ENCODE measurements around the gene MYBL2.

DNA sequence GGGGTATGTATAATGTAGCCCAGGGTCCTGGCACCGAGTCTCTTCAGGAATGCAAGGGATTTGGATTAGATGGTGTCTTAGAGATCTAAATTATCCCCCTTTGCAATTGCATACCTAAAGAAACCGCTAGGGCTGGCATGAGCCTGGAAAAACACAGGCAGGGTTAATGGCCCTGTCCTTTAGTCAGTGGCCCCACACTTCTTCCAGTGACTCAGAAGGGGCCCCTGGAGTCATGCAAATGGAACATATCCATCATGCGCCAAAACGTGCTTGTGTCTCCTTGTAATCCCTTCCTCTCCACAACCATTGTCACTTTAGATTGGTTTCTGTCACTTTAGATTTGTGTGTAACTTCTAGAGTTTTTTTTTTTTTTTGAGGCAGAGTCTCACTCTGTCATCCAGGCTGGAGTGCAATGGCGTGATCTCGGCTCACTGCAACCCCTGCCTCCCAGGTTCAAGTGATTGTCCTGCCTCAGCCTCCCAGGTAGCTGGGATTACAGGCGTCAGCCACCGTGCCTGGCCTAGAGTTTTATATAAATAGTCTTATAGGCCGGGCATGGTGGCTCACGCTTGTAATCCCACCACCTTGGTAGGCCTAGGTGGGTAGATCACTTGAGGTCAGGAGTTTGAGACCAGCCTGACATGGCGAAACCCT is 8.7 kb upstream of the MYBL2 start:
- TF ChIP-seq POLR2A (IDR thresholded peaks at IDR 0.05; ENCODE audit: low read depth, low read length) (no peak), POLR2AphosphoS5 (IDR thresholded peaks at IDR 0.05; ENCODE audit: low read depth, low read length) (no peak), PAX5 (IDR thresholded peaks at IDR 0.05; ENCODE audit: insufficient read depth, low read length, severe bottlenecking) (no peak), SPI1 (IDR thresholded peaks at IDR 0.05; ENCODE audit: low read depth, low read length) (no peak), TAF1 (IDR thresholded peaks at IDR 0.05; ENCODE audit: low read depth, low read length) (no peak), POU2F2 (IDR thresholded peaks at IDR 0.05; ENCODE audit: low read depth, low read length) (no peak)

Data from GM12891 (cell line).